Measurements from ENCODE around the gene CRTAP. TPM values are rescaled to one million over a fixed set of nuclear protein-coding genes. Genes with fewer than 3 reads are reported as not detected.

CRTAP gene
- total RNA-seq, 1 donor from 2014 or later, result 276 TPM

DNA sequence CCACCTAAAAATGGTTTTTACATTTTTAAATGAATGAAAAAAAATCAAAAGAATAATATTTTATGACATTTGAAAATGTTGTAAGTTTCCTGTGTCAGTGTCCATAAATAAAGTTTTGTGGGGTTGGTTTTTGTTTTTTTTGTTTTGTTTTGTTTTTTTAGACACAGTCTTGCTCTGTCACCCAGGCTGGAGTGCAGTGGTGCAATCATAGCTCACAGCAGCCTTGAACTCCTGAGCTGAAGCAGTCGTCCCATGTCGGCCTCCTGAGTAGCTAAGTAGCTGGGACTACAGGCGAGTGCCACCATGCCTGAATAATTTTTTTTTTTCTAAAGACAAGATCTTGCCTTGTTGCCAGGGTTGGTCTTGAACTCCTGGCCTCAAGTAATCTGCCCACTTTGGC lies 14.1 kb upstream of the CRTAP start:
- no peak for DNase-seq (ENCODE audit: low spot score)
- peaks cover 31% of the 10 kb centered on the region for H3K4me1 Mint-ChIP-seq (ENCODE audit: low read depth)
- H3K4me3 Mint-ChIP-seq (ENCODE audit: unreplicated experiment), result no peak overlapping the region
- no peaks in the 10 kb centered on the region for H3K9me3 Mint-ChIP-seq (ENCODE audit: low read depth)
- peak overlapping the region; percentile 73 for H3K27ac Mint-ChIP-seq (ENCODE audit: unreplicated experiment)
- H3K27me3 Mint-ChIP-seq (ENCODE audit: low read depth), result no peaks in the 10 kb centered on the region
- no peaks in the 10 kb centered on the region for H3K36me3 Mint-ChIP-seq (ENCODE audit: low read depth)
- TF ChIP-seq CTCF (IDR thresholded peaks at IDR 0.05), result no peak

DNA sequence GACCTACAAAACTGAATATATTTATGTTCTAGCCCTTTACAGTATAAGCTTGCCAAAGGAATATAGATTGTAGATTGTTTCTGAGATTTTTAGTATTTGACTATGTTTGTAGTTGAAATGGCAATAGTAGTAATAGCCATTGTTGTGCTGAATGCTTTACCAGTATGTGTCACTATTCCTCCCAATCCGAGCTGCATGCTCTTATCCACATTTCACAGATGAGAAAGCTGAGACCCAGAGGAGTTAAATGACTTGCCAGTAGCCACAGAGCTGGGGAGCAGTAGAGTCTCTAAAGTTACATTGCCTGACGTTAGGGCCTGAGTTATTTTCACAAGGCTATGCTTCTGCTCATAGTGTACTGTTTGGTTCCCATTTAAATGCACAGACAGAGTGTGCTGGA lies 13.6 kb upstream of the CRTAP start:
- H3K36me3 Mint-ChIP-seq (ENCODE audit: low read depth), result no peaks in the 10 kb centered on the region
- no peak overlapping the region for H3K27ac Mint-ChIP-seq (ENCODE audit: unreplicated experiment)
- H3K4me3 Mint-ChIP-seq (ENCODE audit: unreplicated experiment), result no peak overlapping the region
- no peak for TF ChIP-seq CTCF (IDR thresholded peaks at IDR 0.05)
- peaks cover 29% of the 10 kb centered on the region for H3K4me1 Mint-ChIP-seq (ENCODE audit: low read depth)
- no peaks in the 10 kb centered on the region for H3K9me3 Mint-ChIP-seq (ENCODE audit: low read depth)
- DNase-seq (ENCODE audit: low spot score), result no peak
- no peaks in the 10 kb centered on the region for H3K27me3 Mint-ChIP-seq (ENCODE audit: low read depth)

GRCh38 chr3:33103034-33103433 lies 10.8 kb upstream of the CRTAP start:
- H3K27ac Mint-ChIP-seq (ENCODE audit: unreplicated experiment), result no peak overlapping the region
- no peaks in the 10 kb centered on the region for H3K27me3 Mint-ChIP-seq (ENCODE audit: low read depth)
- no peak for DNase-seq (ENCODE audit: low spot score)
- no peaks in the 10 kb centered on the region for H3K9me3 Mint-ChIP-seq (ENCODE audit: low read depth)
- H3K36me3 Mint-ChIP-seq (ENCODE audit: low read depth), result no peaks in the 10 kb centered on the region
- no peak overlapping the region for H3K4me3 Mint-ChIP-seq (ENCODE audit: unreplicated experiment)
- no peak for TF ChIP-seq CTCF (IDR thresholded peaks at IDR 0.05)
- H3K4me1 Mint-ChIP-seq (ENCODE audit: low read depth), result peaks cover 16% of the 10 kb centered on the region

DNA sequence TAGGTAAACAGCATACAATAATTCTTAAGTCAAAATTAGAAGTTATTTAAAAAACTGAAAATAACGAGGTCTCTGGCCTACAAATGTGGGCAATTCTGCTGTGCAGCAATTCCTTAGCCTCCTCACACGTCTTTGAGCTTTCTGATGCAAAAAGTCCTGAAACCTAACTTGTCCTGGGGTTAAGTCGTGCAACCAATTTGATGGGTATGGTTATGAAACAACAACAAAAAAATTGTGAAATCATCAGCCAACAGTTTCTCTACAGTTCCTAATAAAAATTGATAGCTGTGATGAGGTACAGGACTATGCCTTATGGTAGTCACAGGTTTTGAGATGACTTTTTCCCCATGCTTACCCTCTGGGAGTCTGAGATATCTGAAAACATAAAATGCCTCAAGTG lies 10.3 kb upstream of the CRTAP start:
- TF ChIP-seq CTCF (IDR thresholded peaks at IDR 0.05), result no peak
- DNase-seq (ENCODE audit: low spot score), result no peak
- Mint-ChIP-seq H3K9me3 (ENCODE audit: low read depth) (no peaks in the 10 kb centered on the region), H3K4me3 (ENCODE audit: unreplicated experiment) (no peak overlapping the region), H3K4me1 (ENCODE audit: low read depth) (peaks cover 13% of the 10 kb centered on the region), H3K27me3 (ENCODE audit: low read depth) (no peaks in the 10 kb centered on the region), H3K36me3 (ENCODE audit: low read depth) (no peaks in the 10 kb centered on the region), H3K27ac (ENCODE audit: unreplicated experiment) (no peak overlapping the region)

GRCh38 chr3:33104803-33105202 lies 9.0 kb upstream of the CRTAP start:
- Mint-ChIP-seq H3K36me3 (ENCODE audit: low read depth) (no peaks in the 10 kb centered on the region), H3K27ac (ENCODE audit: unreplicated experiment) (no peak overlapping the region), H3K4me1 (ENCODE audit: low read depth) (peaks cover 3% of the 10 kb centered on the region), H3K27me3 (ENCODE audit: low read depth) (no peaks in the 10 kb centered on the region), H3K9me3 (ENCODE audit: low read depth) (no peaks in the 10 kb centered on the region), H3K4me3 (ENCODE audit: unreplicated experiment) (no peak overlapping the region)
- TF ChIP-seq CTCF (IDR thresholded peaks at IDR 0.05), result no peak
- no peak for DNase-seq (ENCODE audit: low spot score)

Data from chondrocyte (in vitro differentiated cells).